BE2C (cell line): ENCODE results near the gene ATP8A1.

ENCODE experiments used
- DNase-seq: peaks from one replicate; pipeline ENCODE4 v3.0.0-alpha.2; 2020
- H3K27me3 ChIP-seq: fragments of 250-450 bp; sonication (Bioruptor Pico); 2 replicates; pipeline ENCODE4 v1.5.1; 2020; ENCODE audit warnings: mild to moderate bottlenecking
- H3K36me3 ChIP-seq: fragments of 250-450 bp; sonication (Bioruptor Pico); 2 replicates; pipeline ENCODE4 v1.5.1; 2020; ENCODE audit warnings: mild to moderate bottlenecking
- H3K4me1 ChIP-seq: fragments of 250-450 bp; sonication (Bioruptor Pico); 2 replicates; pipeline ENCODE4 v1.5.1; 2020
- H3K4me3 ChIP-seq: 2 replicates; pipeline ENCODE4 v1.5.1; 2011; ENCODE audit warnings: low read depth, low read length
- H3K9me3 ChIP-seq: fragments of 250-450 bp; sonication (Bioruptor Pico); 2 replicates; pipeline ENCODE4 v1.5.1; 2020
- CTCF ChIP-seq: IDR thresholded peaks from 2 replicates; pipeline ENCODE4 v1.5.1; 2012; ENCODE audit warnings: mild to moderate bottlenecking, low read depth, low read length

Gene ATP8A1

GRCh38 chr4:42501624-42502401, 155.1 kb downstream of the ATP8A1 start:
- Histone ChIP-seq H3K4me1 (no peaks in the 10 kb centered on the region), H3K36me3 (peaks cover 35% of the 10 kb centered on the region), H3K27me3 (no peaks in the 10 kb centered on the region), H3K4me3 (no peak overlapping the region), H3K9me3 (no peaks in the 10 kb centered on the region)
- DNase-seq: no peak
- no peak for TF ChIP-seq CTCF

- no peak for DNase-seq
- no peak for TF ChIP-seq CTCF
- H3K9me3 ChIP-seq: no peaks in the 10 kb centered on the region
- H3K27me3 ChIP-seq: no peaks in the 10 kb centered on the region
- H3K36me3 ChIP-seq: peaks cover 9% of the 10 kb centered on the region
- no peak overlapping the region for H3K4me3 ChIP-seq
- H3K4me1 ChIP-seq: no peaks in the 10 kb centered on the region
Observed at GRCh38 chr4:42498040-42498439, 158.9 kb downstream of the ATP8A1 start.

- no peak for TF ChIP-seq CTCF
- Histone ChIP-seq H3K4me3 (no peak overlapping the region), H3K9me3 (no peaks in the 10 kb centered on the region), H3K27me3 (no peaks in the 10 kb centered on the region), H3K4me1 (no peaks in the 10 kb centered on the region), H3K36me3 (peaks cover 2% of the 10 kb centered on the region)
- no peak for DNase-seq
Observed at GRCh38 chr4:42497142-42497910, 159.6 kb downstream of the ATP8A1 start.

- Histone ChIP-seq H3K27me3 (no peaks in the 10 kb centered on the region), H3K9me3 (no peaks in the 10 kb centered on the region), H3K36me3 (no peaks in the 10 kb centered on the region; the same call in 1 of the 2 replicates), H3K4me1 (peaks cover 3% of the 10 kb centered on the region; the same call in 1 of the 2 replicates), H3K4me3 (no peak overlapping the region)
- no peak for DNase-seq
- no peak for TF ChIP-seq CTCF
Observed at GRCh38 chr4:42492962-42493361, 163.9 kb downstream of the ATP8A1 start.

GRCh38 chr4:42490015-42490414, 166.9 kb downstream of the ATP8A1 start:
- Histone ChIP-seq H3K9me3 (no peaks in the 10 kb centered on the region), H3K4me1 (peaks cover 3% of the 10 kb centered on the region; the same call in 1 of the 2 replicates), H3K4me3 (no peak overlapping the region), H3K27me3 (no peaks in the 10 kb centered on the region), H3K36me3 (no peaks in the 10 kb centered on the region; the same call in 1 of the 2 replicates)
- no peak for TF ChIP-seq CTCF
- no peak for DNase-seq

GRCh38 chr4:42489095-42489494, 167.8 kb downstream of the ATP8A1 start:
- no peak for TF ChIP-seq CTCF
- peaks cover 3% of the 10 kb centered on the region; the same call in 1 of the 2 replicates for H3K4me1 ChIP-seq

More at GRCh38 chr4:42489095-42489494, 167.8 kb downstream of the ATP8A1 start:
- no peaks in the 10 kb centered on the region for H3K27me3 ChIP-seq
- H3K4me3 ChIP-seq: no peak overlapping the region
- H3K36me3 ChIP-seq: no peaks in the 10 kb centered on the region; the same call in 1 of the 2 replicates
- H3K9me3 ChIP-seq: no peaks in the 10 kb centered on the region
- DNase-seq: no peak
